DMS79 (cell line): ENCODE results near the gene GCK.

ENCODE experiments used
- DNase-seq: peaks from one replicate; lab custom pipeline; 2025; lab: John Stamatoyannopoulos, UW

GCK gene

GRCh38 chr7:44116789-44117666, 72.2 kb downstream of the GCK start:
- DNase-seq, result no peak

GRCh38 chr7:44116087-44116788, 73.0 kb downstream of the GCK start:
- DNase-seq, result no peak

- no peak for DNase-seq
Measured at GRCh38 chr7:44114586-44115310, 74.5 kb downstream of the GCK start.

- DNase-seq, result no peak
Measured at GRCh38 chr7:44113764-44114354, 75.4 kb downstream of the GCK start.

- no peak for DNase-seq
Measured at GRCh38 chr7:44112997-44113763, 76.1 kb downstream of the GCK start.

- DNase-seq, result no peak
Measured at GRCh38 chr7:44112231-44112996, 76.8 kb downstream of the GCK start.

GRCh38 chr7:44111761-44112160, 77.5 kb downstream of the GCK start:
- no peak for DNase-seq

- no peak for DNase-seq
Measured at GRCh38 chr7:44110719-44111635, 78.3 kb downstream of the GCK start.

- DNase-seq, result no peak
Measured at GRCh38 chr7:44109991-44110390, 79.2 kb downstream of the GCK start.

GRCh38 chr7:44108768-44109750, 80.2 kb downstream of the GCK start:
- no peak for DNase-seq

GRCh38 chr7:44107961-44108767, 81.1 kb downstream of the GCK start:
- no peak for DNase-seq

GRCh38 chr7:44107116-44107960, 81.9 kb downstream of the GCK start:
- no peak for DNase-seq

GRCh38 chr7:44106311-44107065, 82.8 kb downstream of the GCK start:
- no peak for DNase-seq

GRCh38 chr7:44105832-44106231, 83.4 kb downstream of the GCK start:
- no peak for DNase-seq

- DNase-seq, result no peak
Measured at GRCh38 chr7:44104860-44105771, 84.1 kb downstream of the GCK start.
